ENCODE results near the gene PITX1.
"Not testable (repeated sequence)": the region's sequence is repeated elsewhere in the genome, so short reads cannot be mapped to it uniquely, and the experiment has no call there.

The PITX1 gene

GRCh38 chr5:135008556-135008955 is 25.5 kb downstream of the PITX1 start:
- DNase-seq = no peak

- no peak for DNase-seq
Measured at GRCh38 chr5:135007749-135008363, 26.2 kb downstream of the PITX1 start.

GRCh38 chr5:135007305-135007704 is 26.7 kb downstream of the PITX1 start:
- no peak for DNase-seq

- DNase-seq = no peak
Measured at GRCh38 chr5:135005076-135005475, 29.0 kb downstream of the PITX1 start.

- no peak for DNase-seq
Measured at GRCh38 chr5:135004376-135004775, 29.7 kb downstream of the PITX1 start.

- DNase-seq = not testable (repeated sequence)
Measured at GRCh38 chr5:134998068-134998467, 36.0 kb downstream of the PITX1 start.

GRCh38 chr5:134997015-134997414 is 37.0 kb downstream of the PITX1 start:
- DNase-seq = no peak

- DNase-seq = no peak
Measured at GRCh38 chr5:134995850-134996402, 38.1 kb downstream of the PITX1 start.

GRCh38 chr5:134994560-134995156 is 39.4 kb downstream of the PITX1 start:
- DNase-seq = no peak

- no peak for DNase-seq
Measured at GRCh38 chr5:134993161-134993560, 40.9 kb downstream of the PITX1 start.

- DNase-seq = no peak
Measured at GRCh38 chr5:134992148-134992547, 41.9 kb downstream of the PITX1 start.

GRCh38 chr5:134990183-134990582 is 43.8 kb downstream of the PITX1 start:
- DNase-seq = not testable (repeated sequence)

- DNase-seq = no peak
Measured at GRCh38 chr5:134989266-134989830, 44.7 kb downstream of the PITX1 start.

GRCh38 chr5:134982230-134982629 is 51.8 kb downstream of the PITX1 start:
- DNase-seq = no peak

- DNase-seq = no peak
Measured at GRCh38 chr5:134979416-134979815, 54.6 kb downstream of the PITX1 start.
